Heart right ventricle (tissue), 16 donors: ENCODE measurements around the gene NIPAL3. TPM values are rescaled to one million over a fixed set of nuclear protein-coding genes. Genes with fewer than 3 reads are reported as not detected.

Source experiments
- ATAC-seq, 8 donors: fragments of 200-7000 bp; cut with Tn5 transposase; one replicate each; pipeline ENCODE4 v1.9.1; 2020; ENCODE audit warnings: mild to moderate bottlenecking in 8 of 8, moderate library complexity in 8 of 8, moderate number of reproducible peaks in 1 of 8
- DNase-seq, 2 donors: peaks; one replicate each; pipeline ENCODE4 v3.0.0-alpha.2; 2020
- H3K27ac ChIP-seq, 10 donors: fragments of 200-600 bp; sonication (generic) in 2 of 10; one replicate each; pipeline versions ENCODE4 v1.5.0 to v1.8.0; 2020 to 2022; ENCODE audit warnings: mild to moderate bottlenecking in 3 of 10
- H3K27me3 ChIP-seq, 7 donors: fragments of 200-600 bp; one replicate each; pipeline ENCODE4 v1.8.0; 2021 to 2022; ENCODE audit warnings: mild to moderate bottlenecking in 2 of 7
- H3K36me3 ChIP-seq, 9 donors: fragments of 200-600 bp; sonication (generic) in 1 of 9; one replicate each; pipeline versions ENCODE4 v1.5.0 to v1.8.0; 2020 to 2022; ENCODE audit warnings: mild to moderate bottlenecking in 2 of 9
- H3K4me1 ChIP-seq, 9 donors: fragments of 200-600 bp; sonication (generic) in 1 of 9; one replicate each; pipeline versions ENCODE4 v1.5.0 to v1.8.0; 2020 to 2022; ENCODE audit warnings: mild to moderate bottlenecking in 4 of 9
- H3K4me3 ChIP-seq, 10 donors: fragments of 200-600 bp; sonication (generic) in 2 of 10; one replicate each; pipeline versions ENCODE4 v1.5.0 to v1.8.0; 2020 to 2022; ENCODE audit warnings: mild to moderate bottlenecking in 7 of 10, moderate library complexity in 2 of 10
- H3K9me3 ChIP-seq, 11 donors: fragments of 200-600 bp in 10 of 11; sonication (generic) in 2 of 11; one replicate each; pipeline versions ENCODE4 v1.5.0 to v1.8.0; 2013 to 2022; ENCODE audit warnings: mild to moderate bottlenecking in 2 of 11, control low read depth in 1 of 11, moderate library complexity in 1 of 11
- CTCF ChIP-seq, 9 donors: fragments of 200-600 bp; sonication (generic) in 2 of 9; IDR thresholded peaks; one replicate each; pipeline versions ENCODE4 v1.5.0 to v1.8.0; 2021 to 2022; ENCODE audit warnings: antibody characterized with exemption in 9 of 9, mild to moderate bottlenecking in 5 of 9, moderate library complexity in 1 of 9
- WGBS, 2 donors: extraction: QIAGEN DNeasy Blood & Tissue Kit; methylation state at CpG; one replicate each; pipeline ENCODE4 v1.1.7; 2013; ENCODE audit warnings: inconsistent platforms in 1 of 2; 5-methylcytosine and 5-hydroxymethylcytosine counted together
- intact Hi-C, 10 donors: fragments of 100-400 bp; cut with DNase I; formaldehyde crosslinking; loops; one replicate each; pipeline versions ENCODE4 v1.11.1 to v1.14.2; 2022
- long read RNA-seq, 3 donors: library from polyadenylated mRNA; unstranded; transcript quantifications; one replicate each; pipeline ENCODE4 v2.0.0, GENCODE V29; 2020 to 2021
- polyA plus RNA-seq, 2 donors: library from polyadenylated mRNA; stranded (reverse); fragments of 200-250 nt; gene quantifications; one replicate each; pipeline ENCODE4 v1.2.3, GENCODE V29; 2013
- total RNA-seq, 10 donors: library from RNA; stranded (reverse); fragmentation: NEBNext Ultra II Directional in 3 of 10; extraction: Animal tissue kit (Norgen Biotek cat#: 25700) in 3 of 10; gene quantifications; one replicate each; pipeline versions ENCODE4 v1.2.1 to v1.2.4, GENCODE V29; 2021 to 2023
- donor health status: Arrhythmogenic right ventricular cardiomyopathy.
- donor health status: ischemic (EF 13 %, LVEDD 7.1; RV severe dilation, severe dysfunction).
- donor health status: healthy with polysubstance abuse.
- donor health status: DM: no; HTN: yes; CAD: no.
- donor health status: DM: no; HTN: no; CAD: no.
- donor health status: ischemic (EF 25% LVEDD 6.9; RV normal size, moderate dysfunction).
- donor health status: ischemic (EF 25% LVEDD 5.7; RV mildly dilated, moderate dysfunction).
- donor health status: healthy.
- donor health status: DM: yes; HTN: yes; CAD: no.
- donor health status: Ischemic cardiomyopathy.
- donor health status: ischemic (EF 35%, LVEDD 5.7; RV mildly dilated, moderate dysfunction).
- donor health status: nonischemic (EF 11% LVEDD 7.7; RV severe dilation, severe dysfunction).
- donor health status: DM: yes; HTN: yes; CAD: no.
- donor health status: PGD.
- donor health status: ischemic (EF 29% LVEDD 5.4; RV normal size, mild dysfunction).
- donor health status: nonischemic (EF 23%, LVEDD 6.1; RV moderate dilation, normal function).

Gene NIPAL3
- total RNA-seq (10 to 100 TPM; 21.5 to 44.9 (median 27.2) TPM), polyA plus RNA-seq (1 to 10 TPM; 5.3 to 9.8 TPM)
- long read RNA-seq, donor 1, full-length matches to known transcripts: 46 of 70 reads
- long read RNA-seq, donor 1, partial matches to known transcripts: 15 of 70 reads
- long read RNA-seq, donor 1, other reads (novel, unspliced or antisense): 9 of 70 reads
- long read RNA-seq, donor 2, transcript NIPAL3-204 (12 exons, 1,711 nt): major isoform, 51 of 72 reads
- long read RNA-seq, donor 2, partial matches to known transcripts: 15 of 72 reads
- long read RNA-seq, donor 2, other reads (novel, unspliced or antisense): 5 of 72 reads
- long read RNA-seq, donor 3, transcript NIPAL3-204 (12 exons, 1,711 nt): major isoform, 30 of 53 reads
- long read RNA-seq, donor 3, partial matches to known transcripts: 9 of 53 reads
- long read RNA-seq, donor 3, other reads (novel, unspliced or antisense): 12 of 53 reads

DNA sequence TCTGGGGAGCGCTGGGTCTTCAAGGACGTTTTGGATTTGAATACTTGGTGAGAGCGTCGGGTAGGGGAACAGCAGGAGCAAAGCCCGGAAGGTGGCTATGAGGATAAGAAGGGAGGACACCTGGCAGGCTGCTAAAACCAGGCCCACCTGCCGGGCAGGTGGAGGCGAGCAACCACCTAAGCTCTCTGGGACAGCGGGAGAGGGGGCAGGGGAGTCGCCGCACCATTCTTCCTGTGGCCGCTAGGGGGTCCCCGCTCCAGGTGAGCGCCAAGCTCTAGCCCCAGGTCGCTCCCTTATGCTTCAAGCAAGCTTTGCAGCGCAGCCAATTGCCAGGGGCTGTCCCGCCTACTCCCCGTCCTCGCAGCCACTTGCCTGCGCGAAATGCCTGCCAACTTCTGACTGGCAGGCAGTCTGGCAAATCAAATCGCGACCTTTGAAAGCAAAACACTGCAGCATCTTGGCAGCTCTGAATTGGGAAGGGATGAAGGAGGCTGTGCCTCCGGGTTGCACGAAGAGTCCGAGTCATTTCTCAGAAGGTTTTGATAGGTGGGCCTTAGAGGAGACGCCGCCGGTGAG is at the start of gene NIPAL3:
Gene NIPAL3 (plus strand): TSS at position 469 of the 576 bp plus-strand sequence. CDS start 3,746 bp downstream, outside the sequence.
- intact Hi-C loops: loop anchor here in 8 of 10 donors (5.0 to 10.0 kb wide), 5 partner anchors 87 to 219 kb away; partner anchors contain the start of gene RCAN3 (in 3 of the 8)

DNA sequence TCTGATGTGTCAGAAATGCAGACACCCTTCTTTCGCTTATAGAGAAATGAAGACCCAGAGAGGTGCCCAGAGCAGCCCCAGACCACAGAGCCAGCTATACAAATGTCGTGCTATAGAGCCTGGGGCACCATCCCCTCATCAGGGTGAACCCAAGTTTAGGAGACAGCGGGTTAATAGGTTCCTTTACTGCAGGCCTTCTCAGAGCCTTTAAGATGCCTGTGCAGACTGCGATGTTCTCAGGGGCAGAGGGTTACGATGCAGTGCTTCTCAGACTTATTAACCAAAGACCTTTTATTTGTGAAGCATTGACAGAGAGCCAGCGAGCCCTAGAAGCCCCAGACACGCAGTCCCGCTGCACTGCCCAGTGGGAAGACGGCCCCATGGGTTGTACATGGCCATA is 48.9 kb upstream of the NIPAL3 start:
- Histone ChIP-seq H3K4me1 (peaks cover 0 to 23% (median 0%) of the 10 kb centered on the region in 9 donors), H3K36me3 (peaks cover 0 to 12% (median 0%) of the 10 kb centered on the region in 9 donors), H3K27ac (no peak overlapping the region), H3K27me3 (no peaks in the 10 kb centered on the region), H3K4me3 (no peak overlapping the region), H3K9me3 (no peaks in the 10 kb centered on the region)
- ATAC-seq (no peak), DNase-seq (no peak)
- WGBS, 2 donors: 96 to 99% methylated on average over 9 of the region's 9 CpGs
- TF ChIP-seq CTCF (IDR thresholded peaks at IDR 0.05): no peak
- intact Hi-C loops: no loop called here

More for the DNA sequence above, at the start of gene NIPAL3:
- peak; percentile 77 to 83 (median 81) for TF ChIP-seq CTCF (IDR thresholded peaks at IDR 0.05)
- H3K27me3 ChIP-seq: no peaks in the 10 kb centered on the region
- peak within 1 kb of the TSS in 8 of 10 donors; percentile 3 to 75 (median 33) for H3K27ac ChIP-seq
- peak; percentile 94 to 98 (median 96) for ATAC-seq
- H3K4me3 ChIP-seq: peak within 1 kb of the TSS; percentile 50 to 84 (median 74)
- H3K36me3 ChIP-seq: peaks cover 0 to 13% (median 0%) of the 10 kb centered on the region in 9 donors
- peak; percentile 96 to 99 for DNase-seq
- H3K9me3 ChIP-seq: no peaks in the 10 kb centered on the region
- whole genome bisulfite sequencing, 2 donors: 2 to 3% methylated on average over 28 of the region's 28 CpGs
- peaks cover 7 to 51% (median 27%) of the 10 kb centered on the region in 9 donors for H3K4me1 ChIP-seq

- WGBS, 2 donors: 49 to 88% methylated on average over 4 of the region's 4 CpGs
- H3K9me3 ChIP-seq: no peaks in the 10 kb centered on the region
- peak overlapping the region in 2 of 10 donors; percentile 35 for H3K27ac ChIP-seq
- peaks cover 0 to 17% (median 0%) of the 10 kb centered on the region in 9 donors for H3K4me1 ChIP-seq
- intact Hi-C loops: no loop called here
- no peaks in the 10 kb centered on the region for H3K27me3 ChIP-seq
- ATAC-seq: peak in 5 of 8 donors; percentile 34 to 84 (median 61)
- H3K4me3 ChIP-seq: no peak overlapping the region
- no peak for TF ChIP-seq CTCF (IDR thresholded peaks at IDR 0.05)
- peaks cover 0 to 19% (median 0%) of the 10 kb centered on the region in 9 donors for H3K36me3 ChIP-seq
- DNase-seq: no peak
Measured at GRCh38 chr1:24369199-24369598, 46.4 kb upstream of the NIPAL3 start.

DNA sequence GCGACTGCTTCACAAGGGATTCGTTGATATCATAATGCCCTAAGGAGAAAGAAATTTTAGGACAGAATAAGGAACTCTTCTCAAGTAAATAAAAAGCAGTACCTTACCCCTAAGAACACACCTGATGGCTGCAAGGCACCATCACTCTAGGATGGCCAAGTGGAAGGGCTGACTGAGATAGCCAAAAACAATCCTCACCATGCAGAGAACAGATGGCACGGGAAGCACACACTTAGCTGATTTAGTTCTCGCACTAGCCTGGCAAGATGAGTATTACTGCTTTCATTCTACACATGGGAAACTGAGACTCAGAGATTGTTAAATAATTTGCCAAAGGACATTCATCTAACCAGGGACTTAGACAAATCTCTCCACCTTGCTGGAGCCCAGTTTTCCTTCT is 45.8 kb upstream of the NIPAL3 start:
- Histone ChIP-seq H3K27me3 (no peaks in the 10 kb centered on the region), H3K27ac (no peak overlapping the region), H3K9me3 (no peaks in the 10 kb centered on the region), H3K4me3 (no peak overlapping the region), H3K4me1 (peaks cover 0 to 12% (median 0%) of the 10 kb centered on the region in 9 donors), H3K36me3 (peaks cover 0 to 24% (median 0%) of the 10 kb centered on the region in 9 donors)
- no peak for TF ChIP-seq CTCF (IDR thresholded peaks at IDR 0.05)
- intact Hi-C loops: no loop called here
- 93 to 97% methylated on average over 4 of the region's 4 CpGs for WGBS, 2 donors
- DNase-seq (no peak), ATAC-seq (no peak)
